Measurements from ENCODE around the gene DNAL4. TPM values are rescaled to one million over a fixed set of nuclear protein-coding genes. Genes with fewer than 3 reads are reported as not detected.

DNAL4 gene
- total and polyA plus RNA-seq, 2 of the 4 experiments (the other 2 are of a cell fraction) = 6.1 to 12.1 TPM

- dilution Hi-C loops (cut with HindIII; ENCODE audit: low sequenced_read_pairs, unreplicated experiment) = no loop called here
- Histone ChIP-seq H3K36me3 (ENCODE audit: control insufficient read depth, insufficient read depth, low read length) (no peaks in the 10 kb centered on the region), H4K91ac (ENCODE audit: insufficient read depth, low read depth, low read length) (no peak overlapping the region), H3K4me3 (ENCODE audit: insufficient read depth, low read depth, low read length) (no peak overlapping the region), H3K14ac (replicated peaks; ENCODE audit: low read depth, low read length) (no peak overlapping the region), H3K27me3 (ENCODE audit: control insufficient read depth, insufficient read depth, low read length) (peaks cover 21% of the 10 kb centered on the region), H3K23ac (ENCODE audit: low read depth, low read length) (no peak overlapping the region), H3K4ac (ENCODE audit: low read depth, low read length) (no peak overlapping the region), H2AK9ac (replicated peaks; ENCODE audit: low read depth, low read length, poor library complexity) (no peak overlapping the region), H3K79me1 (ENCODE audit: low read depth in 1 of 2, low read length in 2 of 2) (no peaks in the 10 kb centered on the region), H4K8ac (ENCODE audit: low read depth in 2 of 2, low read length in 2 of 2) (no peak overlapping the region), H3K9me3 (ENCODE audit: control insufficient read depth, insufficient read depth, low read length) (no peaks in the 10 kb centered on the region), H3K56ac (ENCODE audit: extremely low read depth, insufficient read depth, low read length) (no peak overlapping the region), H3K9ac (ENCODE audit: low read depth, low read length) (no peak overlapping the region), H3K9me1 (ENCODE audit: insufficient read depth, low read length) (no peaks in the 10 kb centered on the region), H3K4me1 (ENCODE audit: control insufficient read depth, insufficient read depth, low read length) (peaks cover 2% of the 10 kb centered on the region; the same call in 1 of the 2 replicates), H4K20me1 (ENCODE audit: insufficient read depth, low read length) (no peaks in the 10 kb centered on the region; the same call in 1 of the 2 replicates), H2BK5ac (ENCODE audit: low read depth, low read length, poor library complexity, severe bottlenecking) (no peak overlapping the region), H2BK20ac (ENCODE audit: low read depth, low read length) (no peak overlapping the region), H4K5ac (ENCODE audit: low read depth, low read length) (no peak overlapping the region), H2AFZ (replicated peaks; ENCODE audit: low read length, poor library complexity) (no peak overlapping the region), H2AK5ac (ENCODE audit: low read depth, low read length) (no peak overlapping the region), H3K27ac (ENCODE audit: insufficient read depth, low read length) (no peak overlapping the region), H2BK120ac (ENCODE audit: low read depth, low read length) (no peak overlapping the region), H3K18ac (ENCODE audit: low read depth, low read length) (no peak overlapping the region), H3K4me2 (ENCODE audit: low read depth, low read length) (no peak overlapping the region), H2BK15ac (ENCODE audit: low read depth, low read length) (no peak overlapping the region)
- no CpG with 5 or more reads among the region's 1 CpG for WGBS, 2 experiments (ENCODE audit: extremely low coverage in 2 of 2, insufficient read length in 1 of 2)
- no TSS peak for BruUV-seq (replicated peaks)
- TF ChIP-seq, protein P1, sequence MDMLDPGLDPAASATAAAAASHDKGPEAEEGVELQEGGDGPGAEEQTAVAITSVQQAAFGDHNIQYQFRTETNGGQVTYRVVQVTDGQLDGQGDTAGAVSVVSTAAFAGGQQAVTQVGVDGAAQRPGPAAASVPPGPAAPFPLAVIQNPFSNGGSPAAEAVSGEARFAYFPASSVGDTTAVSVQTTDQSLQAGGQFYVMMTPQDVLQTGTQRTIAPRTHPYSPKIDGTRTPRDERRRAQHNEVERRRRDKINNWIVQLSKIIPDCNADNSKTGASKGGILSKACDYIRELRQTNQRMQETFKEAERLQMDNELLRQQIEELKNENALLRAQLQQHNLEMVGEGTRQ (IDR thresholded peaks at IDR 0.05; ENCODE audit: low read depth, low read length) = no peak
- TF ChIP-seq RFX5 (IDR thresholded peaks at IDR 0.05; ENCODE audit: low read depth, low read length) (no peak), FOS (IDR thresholded peaks at IDR 0.05; ENCODE audit: low read depth, low read length) (no peak), CTCF (conservative IDR thresholded peaks at IDR 0.05; ENCODE audit: low read depth, low read length) (no peak), RAD21 (IDR thresholded peaks at IDR 0.05; ENCODE audit: low read length) (no peak), POLR2A (IDR thresholded peaks at IDR 0.05; ENCODE audit: low read depth, low read length) (no peak), MXI1 (IDR thresholded peaks at IDR 0.05; ENCODE audit: borderline replicate concordance, low read depth, low read length) (no peak), CEBPB (IDR thresholded peaks at IDR 0.05; ENCODE audit: low read depth, low read length) (no peak), NFE2L2 (IDR thresholded peaks at IDR 0.05; ENCODE audit: low read depth, low read length) (no peak)
- intact Hi-C loops (cut with micrococcal nuclease) = loop anchor here (1.0 to 5.0 kb wide), 2 partner anchors 25 to 52 kb away; no protein-coding TSS in a partner anchor
- DNase-seq (no peak), ATAC-seq (ENCODE audit: low read depth) (no peak)
- ChIA-PET POLR2A (ENCODE audit: unreplicated experiment) (no interaction called here), CTCF (interaction anchor here (0.8 kb wide), 1 partner anchor 71 kb away, joined by 4 read pairs; no protein-coding TSS in a partner anchor)
- in situ Hi-C loops (cut with MboI; ENCODE audit: low sequenced_read_pairs) = no loop called here
Observed at GRCh38 chr22:38839686-38840085, 45.7 kb upstream of the DNAL4 start.
